GM12891 (cell line): Measurements from ENCODE around the gene PLCB2.

Experiments
- PAX5 ChIP-seq: IDR thresholded peaks from 2 replicates; pipeline ENCODE4 v1.6.1; 2011; ENCODE audit warnings: low read length, moderate library complexity, mild to moderate bottlenecking; ENCODE audit not compliant: insufficient read depth, severe bottlenecking
- POLR2A ChIP-seq: IDR thresholded peaks from 2 replicates; pipeline ENCODE4 v1.6.1; 2011; ENCODE audit warnings: low read depth, low read length, control low read depth
- POLR2AphosphoS5 ChIP-seq: IDR thresholded peaks from 2 replicates; pipeline ENCODE4 v1.6.1; 2011; ENCODE audit warnings: low read depth, low read length, control low read depth
- POU2F2 ChIP-seq: IDR thresholded peaks from 2 replicates; pipeline ENCODE4 v1.6.1; 2011; ENCODE audit warnings: low read depth, mild to moderate bottlenecking, control low read depth, low read length, moderate library complexity
- SPI1 ChIP-seq: IDR thresholded peaks from 2 replicates; pipeline ENCODE4 v1.6.1; 2011; ENCODE audit warnings: low read depth, low read length, control low read depth
- TAF1 ChIP-seq: IDR thresholded peaks from 2 replicates; pipeline ENCODE4 v1.6.1; 2011; ENCODE audit warnings: low read depth, low read length, control low read depth

- TF ChIP-seq POLR2AphosphoS5, result no peak
- no peak for TF ChIP-seq POLR2A
- no peak for TF ChIP-seq POU2F2
- TF ChIP-seq TAF1, result no peak
- no peak for TF ChIP-seq SPI1
- no peak for TF ChIP-seq PAX5
Observed at GRCh38 chr15:40269604-40270003, 38.1 kb downstream of the PLCB2 start.
